Coronary artery (tissue), 2 donors: Measurements from ENCODE around the gene C12orf60.
A peak's percentile ranks its signal among the peaks of the same experiment; 100 is the strongest.

Experiments
- DNase-seq: peaks from one replicate; pipeline ENCODE4 v3.0.0-alpha.2; 2017; ENCODE audit warnings: low spot score
- H3K27ac ChIP-seq, 2 donors: fragments of 200-600 bp; sonication (generic); one replicate each; pipeline ENCODE4 v1.5.1; 2016 to 2019
- H3K4me3 ChIP-seq: fragments of 200-600 bp; sonication (generic); 2 replicates; pipeline ENCODE4 v1.5.1; 2016; ENCODE audit warnings: mild to moderate bottlenecking, moderate library complexity
- CTCF ChIP-seq: fragments of 200-600 bp; sonication (generic); IDR thresholded peaks from one replicate; pipeline ENCODE4 v1.5.1; 2019; ENCODE audit warnings: antibody characterized with exemption

The C12orf60 gene

GRCh38 chr12:14834509-14834908, 31.0 kb downstream of the C12orf60 start:
- Histone ChIP-seq H3K4me3 (no peak overlapping the region), H3K27ac (no peak overlapping the region)
- DNase-seq: no peak
- no peak for TF ChIP-seq CTCF

- Histone ChIP-seq H3K27ac (peak overlapping the region; percentile 42 to 84), H3K4me3 (peak overlapping the region; percentile 48)
- no peak for DNase-seq
- no peak for TF ChIP-seq CTCF
Measured at GRCh38 chr12:14836336-14837210, 33.1 kb downstream of the C12orf60 start.

- no peak for TF ChIP-seq CTCF
- H3K27ac ChIP-seq: no peak overlapping the region
- H3K4me3 ChIP-seq: no peak overlapping the region
- DNase-seq: no peak
Measured at GRCh38 chr12:14839262-14839661, 35.8 kb downstream of the C12orf60 start.

- Histone ChIP-seq H3K4me3 (peak overlapping the region; percentile 59), H3K27ac (peak overlapping the region; percentile 89 to 90)
- no peak for TF ChIP-seq CTCF
- no peak for DNase-seq
Measured at GRCh38 chr12:14840616-14841015, 37.1 kb downstream of the C12orf60 start.

- Histone ChIP-seq H3K4me3 (peak overlapping the region; percentile 59), H3K27ac (peak overlapping the region; percentile 89 to 90)
- DNase-seq: peak; percentile 86
- no peak for TF ChIP-seq CTCF
Measured at GRCh38 chr12:14841761-14842160, 38.3 kb downstream of the C12orf60 start.

- Histone ChIP-seq H3K4me3 (peak overlapping the region; percentile 59), H3K27ac (peak overlapping the region; percentile 89 to 90)
- no peak for TF ChIP-seq CTCF
- no peak for DNase-seq
Measured at GRCh38 chr12:14842315-14842714, 38.8 kb downstream of the C12orf60 start.

GRCh38 chr12:14843425-14843887, 40.0 kb downstream of the C12orf60 start, which contains the start of gene ART4:
Gene ART4, minus strand, starts transcription at chr12:14843526. Its CDS starts 413 bp downstream, at chr12:14843113.
- TF ChIP-seq CTCF: no peak
- DNase-seq: no peak
- peak within 1 kb of the TSS; percentile 59 for H3K4me3 ChIP-seq
- H3K27ac ChIP-seq: peak within 1 kb of the TSS; percentile 89 to 90
